Caco-2 (cell line): Measurements from ENCODE around the gene PTPRB. TPM values are rescaled to one million over a fixed set of nuclear protein-coding genes. Genes with fewer than 3 reads are reported as not detected.

Source experiments
- BruUV-seq: library from RNA; stranded (reverse); fragments of 400-500 nt; replicated peaks from 2 replicates; lab custom pipeline; 2021; lab: Mats Ljungman, UMichigan
- CTCF ChIA-PET: fragments of 300-600 bp; sonication (Branson Sonifier 250); formaldehyde crosslinking; loops from one replicate; lab custom pipeline; 2022; ENCODE audit warnings: antibody characterized with exemption; lab: Charles Lee
- POLR2A ChIA-PET: fragments of 300-600 bp; sonication (Branson Sonifier 250); formaldehyde crosslinking; loops from one replicate; lab custom pipeline; 2022; ENCODE audit warnings: antibody characterized with exemption; lab: Charles Lee
- DNase-seq, 2 experiments: peaks; one replicate each; pipeline versions ENCODE4 v3.0.0 to v3.0.0-alpha.2; 2020 to 2022
- H3K27me3 ChIP-seq: replicated peaks from 2 replicates; pipeline ENCODE4 v1.6.0; 2011; ENCODE audit warnings: low read length; ENCODE audit not compliant: control insufficient read depth, insufficient read depth
- H3K36me3 ChIP-seq: 2 replicates; pipeline ENCODE4 v1.5.1; 2011; ENCODE audit warnings: low read length; ENCODE audit not compliant: control insufficient read depth, insufficient read depth
- H3K4me1 ChIP-seq: fragments of 250-450 bp; sonication (Bioruptor Pico); 2 replicates; pipeline ENCODE4 v1.5.1; 2020; ENCODE audit warnings: mild to moderate bottlenecking
- H3K4me3 ChIP-seq: 2 replicates; pipeline ENCODE4 v1.5.1; 2011; ENCODE audit warnings: low read depth, mild to moderate bottlenecking, control low read depth, low read length
- H3K9me3 ChIP-seq: fragments of 250-450 bp; sonication (Bioruptor Pico); 2 replicates; pipeline ENCODE4 v1.5.1; 2020; ENCODE audit warnings: mild to moderate bottlenecking, moderate library complexity
- H3K27ac Mint-ChIP-seq: one replicate; pipeline ENCODE4 v1.8.0; 2022; ENCODE audit warnings: mixed read lengths; ENCODE audit not compliant: unreplicated experiment
- H3K27me3 Mint-ChIP-seq: one replicate; pipeline ENCODE4 v1.8.0; 2022; ENCODE audit warnings: mixed read lengths; ENCODE audit not compliant: insufficient read depth, unreplicated experiment
- H3K36me3 Mint-ChIP-seq: one replicate; pipeline ENCODE4 v1.8.0; 2022; ENCODE audit warnings: mild to moderate bottlenecking, mixed read lengths; ENCODE audit not compliant: insufficient read depth, unreplicated experiment
- H3K4me1 Mint-ChIP-seq: one replicate; pipeline ENCODE4 v1.8.0; 2022; ENCODE audit warnings: low read depth, mixed read lengths; ENCODE audit not compliant: unreplicated experiment
- H3K4me3 Mint-ChIP-seq: one replicate; pipeline ENCODE4 v1.8.0; 2022; ENCODE audit warnings: mild to moderate bottlenecking, moderate library complexity, mixed read lengths; ENCODE audit not compliant: unreplicated experiment
- H3K9me3 Mint-ChIP-seq: one replicate; pipeline ENCODE4 v1.8.0; 2022; ENCODE audit warnings: mixed read lengths; ENCODE audit not compliant: unreplicated experiment
- CTCF ChIP-seq, 2 experiments: fragments of 200-600 bp in 1 of 2; IDR thresholded peaks; 1 replicate in 1 of 2; 2 replicates in 1 of 2; pipeline versions ENCODE4 v1.5.1 to v1.8.0; 2011 to 2022; ENCODE audit warnings: antibody characterized with exemption in 1 of 2, control low read depth in 1 of 2, inconsistent platforms in 1 of 2, low read depth in 1 of 2, low read length in 1 of 2, mild to moderate bottlenecking in 1 of 2, moderate library complexity in 1 of 2; ENCODE audit not compliant: insufficient read depth in 1 of 2, severe bottlenecking in 1 of 2, unreplicated experiment in 1 of 2
- intact Hi-C: fragments of 100-400 bp; cut with micrococcal nuclease; formaldehyde crosslinking; loops from one replicate; pipeline ENCODE4 v1.10.0; 2022; ENCODE audit not compliant: unreplicated experiment
- total RNA-seq: library from RNA; stranded (reverse); gene quantifications from 2 replicates; pipeline ENCODE4 v1.2.3, GENCODE V29; 2022

The PTPRB gene
- total RNA-seq, 1 experiment from 2014 or later: 0.73 TPM

- H3K4me1 Mint-ChIP-seq: no peaks in the 10 kb centered on the region
Observed at GRCh38 chr12:70534466-70534865, 102.8 kb downstream of the PTPRB start.

DNA sequence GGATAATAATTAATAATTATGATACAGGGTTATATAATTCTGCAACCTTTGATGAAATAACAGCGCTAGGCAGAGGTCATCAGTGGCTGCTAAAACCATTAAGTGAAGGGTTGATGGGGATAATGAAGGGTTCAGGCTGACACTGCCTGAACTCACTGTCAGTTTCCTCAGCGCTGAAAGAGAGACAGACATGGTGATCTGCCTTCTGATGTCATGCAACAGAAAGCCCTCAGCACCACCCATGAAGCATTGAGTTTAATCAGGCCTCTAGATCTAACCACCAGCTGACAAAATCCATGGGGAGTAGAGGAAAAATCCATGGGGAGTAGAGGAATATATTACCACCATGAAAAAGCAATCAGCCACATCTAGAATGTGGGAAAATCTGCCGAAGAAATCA, 107.6 kb downstream of the PTPRB start:
- Histone ChIP-seq H3K27me3 (no peaks in the 10 kb centered on the region), H3K36me3 (no peaks in the 10 kb centered on the region), H3K4me3 (no peak overlapping the region), H3K4me1 (no peaks in the 10 kb centered on the region), H3K9me3 (no peaks in the 10 kb centered on the region)
- intact Hi-C loops: no loop called here
- Mint-ChIP-seq H3K27me3 (peaks cover 5% of the 10 kb centered on the region), H3K9me3 (no peaks in the 10 kb centered on the region), H3K27ac (no peak overlapping the region), H3K36me3 (no peaks in the 10 kb centered on the region), H3K4me1 (no peaks in the 10 kb centered on the region), H3K4me3 (no peak overlapping the region)
- POLR2A ChIA-PET: no interaction called here
- no peak for DNase-seq
- no peak for TF ChIP-seq CTCF (IDR thresholded peaks at IDR 0.05; ENCODE audit: insufficient read depth in 1 of 2, low read depth in 1 of 2, low read length in 1 of 2, severe bottlenecking in 1 of 2, unreplicated experiment in 1 of 2)
- CTCF ChIA-PET: no interaction called here
- no TSS peak for BruUV-seq

More at GRCh38 chr12:70534466-70534865, 102.8 kb downstream of the PTPRB start:
- no peaks in the 10 kb centered on the region for H3K36me3 Mint-ChIP-seq
- H3K9me3 Mint-ChIP-seq: no peaks in the 10 kb centered on the region
- no peak overlapping the region for H3K4me3 Mint-ChIP-seq
- H3K27ac Mint-ChIP-seq: no peak overlapping the region
- intact Hi-C loops: no loop called here
- no peak for DNase-seq
- H3K4me3 ChIP-seq: no peak overlapping the region
- no peaks in the 10 kb centered on the region for H3K27me3 ChIP-seq
- no peaks in the 10 kb centered on the region for H3K4me1 ChIP-seq
- H3K36me3 ChIP-seq: no peaks in the 10 kb centered on the region
- peaks cover 5% of the 10 kb centered on the region for H3K27me3 Mint-ChIP-seq
- ChIA-PET POLR2A (no interaction called here), CTCF (no interaction called here)
- no peaks in the 10 kb centered on the region for H3K9me3 ChIP-seq
- TF ChIP-seq CTCF (IDR thresholded peaks at IDR 0.05; ENCODE audit: insufficient read depth in 1 of 2, low read depth in 1 of 2, low read length in 1 of 2, severe bottlenecking in 1 of 2, unreplicated experiment in 1 of 2): no peak
- BruUV-seq: no TSS peak

GRCh38 chr12:70520847-70521246, 116.4 kb downstream of the PTPRB start:
- H3K9me3 Mint-ChIP-seq: no peaks in the 10 kb centered on the region
- no TSS peak for BruUV-seq
- H3K4me1 ChIP-seq: no peaks in the 10 kb centered on the region
- H3K27me3 ChIP-seq: no peaks in the 10 kb centered on the region
- H3K36me3 Mint-ChIP-seq: no peaks in the 10 kb centered on the region
- peaks cover 8% of the 10 kb centered on the region; the same call in 1 of the 2 replicates for H3K9me3 ChIP-seq
- no peak overlapping the region for H3K4me3 ChIP-seq
- H3K36me3 ChIP-seq: no peaks in the 10 kb centered on the region
- H3K27ac Mint-ChIP-seq: no peak overlapping the region
- POLR2A ChIA-PET: no interaction called here
- H3K4me1 Mint-ChIP-seq: no peaks in the 10 kb centered on the region
- TF ChIP-seq CTCF (IDR thresholded peaks at IDR 0.05; ENCODE audit: insufficient read depth in 1 of 2, low read depth in 1 of 2, low read length in 1 of 2, severe bottlenecking in 1 of 2, unreplicated experiment in 1 of 2): no peak
- CTCF ChIA-PET: no interaction called here
- H3K27me3 Mint-ChIP-seq: no peaks in the 10 kb centered on the region
- intact Hi-C loops: no loop called here
- no peak for DNase-seq
- no peak overlapping the region for H3K4me3 Mint-ChIP-seq
